NCI-H1105 treated with DMSO at 0.1 percent for 48 hours (cell line): ENCODE measurements around the gene TMEM222.

Experiments
- DNase-seq: peaks from one replicate; lab custom pipeline; 2025; lab: John Stamatoyannopoulos, UW

Gene TMEM222

GRCh38 chr1:27306892-27307761, 14.8 kb upstream of the TMEM222 start:
- DNase-seq: no peak

- DNase-seq: no peak
Measured at GRCh38 chr1:27307874-27308598, 13.9 kb upstream of the TMEM222 start.

GRCh38 chr1:27314169-27314568, 7.8 kb upstream of the TMEM222 start:
- DNase-seq: no peak

- DNase-seq: no peak
Measured at GRCh38 chr1:27314737-27315136, 7.2 kb upstream of the TMEM222 start.

- DNase-seq: no peak
Measured at GRCh38 chr1:27316860-27317259, 5.1 kb upstream of the TMEM222 start.

GRCh38 chr1:27318136-27318535, 3.8 kb upstream of the TMEM222 start:
- DNase-seq: no peak

GRCh38 chr1:27318596-27318995, 3.4 kb upstream of the TMEM222 start:
- no peak for DNase-seq

- no peak for DNase-seq
Measured at GRCh38 chr1:27322569-27323240, 742 bp downstream of the TMEM222 start.

- DNase-seq: no peak
Measured at GRCh38 chr1:27325286-27325685, 3.3 kb downstream of the TMEM222 start.

GRCh38 chr1:27327964-27328363, 6.0 kb downstream of the TMEM222 start:
- no peak for DNase-seq

GRCh38 chr1:27330786-27331185, 8.8 kb downstream of the TMEM222 start:
- DNase-seq: no peak

- DNase-seq: no peak
Measured at GRCh38 chr1:27331426-27331825, 9.5 kb downstream of the TMEM222 start.

GRCh38 chr1:27331922-27332321, 10.0 kb downstream of the TMEM222 start:
- no peak for DNase-seq

GRCh38 chr1:27332536-27333281, 10.7 kb downstream of the TMEM222 start:
- DNase-seq: peak; percentile 11

GRCh38 chr1:27333717-27334279, 11.8 kb downstream of the TMEM222 start:
- DNase-seq: no peak

GRCh38 chr1:27335506-27336422, 13.8 kb downstream of the TMEM222 start:
- no peak for DNase-seq

GRCh38 chr1:27336756-27337155, 14.8 kb downstream of the TMEM222 start:
- DNase-seq: no peak

- DNase-seq: no peak
Measured at GRCh38 chr1:27338751-27339150, 16.8 kb downstream of the TMEM222 start.

- no peak for DNase-seq
Measured at GRCh38 chr1:27339213-27339612, 17.2 kb downstream of the TMEM222 start.

GRCh38 chr1:27341525-27342252, 19.7 kb downstream of the TMEM222 start, which contains the start of gene SYTL1:
SYTL1 (plus strand) TSS chr1:27342022; CDS start chr1:27345335, 3,313 bp downstream.
- DNase-seq: peak; percentile 72
